ENCODE measurements around the gene PRKCB.

PRKCB gene

DNA sequence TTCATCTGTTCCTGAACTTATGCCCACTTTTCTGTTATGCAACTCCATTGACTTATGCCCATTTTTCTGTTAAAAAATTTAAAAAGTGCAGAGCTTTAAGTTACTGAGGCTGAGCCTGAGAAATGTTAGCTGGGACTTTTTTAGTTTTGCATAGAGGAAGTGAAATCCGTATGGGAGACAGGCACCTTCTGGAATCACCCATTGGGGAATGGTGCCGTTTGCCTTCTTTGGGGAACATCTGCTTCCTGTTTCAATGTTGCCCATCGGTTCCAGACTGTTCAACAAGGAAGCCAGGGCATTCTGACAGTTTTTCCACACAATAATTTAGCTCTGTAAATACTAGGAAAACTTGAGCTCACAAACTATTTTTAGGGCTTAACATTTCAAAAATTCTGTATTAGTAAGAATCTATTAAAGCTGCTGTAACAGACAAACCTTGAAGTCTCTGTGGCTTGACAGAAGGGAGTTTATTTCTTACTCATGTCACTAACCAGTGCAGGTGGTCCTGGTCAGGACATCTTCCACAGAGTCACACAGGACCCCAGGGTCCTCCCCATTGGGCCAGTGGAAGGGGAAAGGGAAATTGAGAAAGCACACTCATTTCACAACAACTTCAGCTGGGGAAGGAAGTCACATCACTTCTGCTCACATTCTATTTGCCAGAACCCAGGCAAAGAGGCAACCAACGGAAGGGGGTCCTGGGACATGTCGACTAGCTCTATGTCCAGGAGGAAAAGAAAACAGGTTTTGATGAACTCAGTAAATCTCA lies 17.2 kb downstream of the PRKCB start:
- TF ChIP-seq, protein P1, sequence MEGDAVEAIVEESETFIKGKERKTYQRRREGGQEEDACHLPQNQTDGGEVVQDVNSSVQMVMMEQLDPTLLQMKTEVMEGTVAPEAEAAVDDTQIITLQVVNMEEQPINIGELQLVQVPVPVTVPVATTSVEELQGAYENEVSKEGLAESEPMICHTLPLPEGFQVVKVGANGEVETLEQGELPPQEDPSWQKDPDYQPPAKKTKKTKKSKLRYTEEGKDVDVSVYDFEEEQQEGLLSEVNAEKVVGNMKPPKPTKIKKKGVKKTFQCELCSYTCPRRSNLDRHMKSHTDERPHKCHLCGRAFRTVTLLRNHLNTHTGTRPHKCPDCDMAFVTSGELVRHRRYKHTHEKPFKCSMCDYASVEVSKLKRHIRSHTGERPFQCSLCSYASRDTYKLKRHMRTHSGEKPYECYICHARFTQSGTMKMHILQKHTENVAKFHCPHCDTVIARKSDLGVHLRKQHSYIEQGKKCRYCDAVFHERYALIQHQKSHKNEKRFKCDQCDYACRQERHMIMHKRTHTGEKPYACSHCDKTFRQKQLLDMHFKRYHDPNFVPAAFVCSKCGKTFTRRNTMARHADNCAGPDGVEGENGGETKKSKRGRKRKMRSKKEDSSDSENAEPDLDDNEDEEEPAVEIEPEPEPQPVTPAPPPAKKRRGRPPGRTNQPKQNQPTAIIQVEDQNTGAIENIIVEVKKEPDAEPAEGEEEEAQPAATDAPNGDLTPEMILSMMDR (IDR thresholded peaks at IDR 0.05) = no peak
- H3K27me3 ChIP-seq = no peaks in the 10 kb centered on the region
- no peaks in the 10 kb centered on the region for H3K9me3 ChIP-seq
- H3K4me1 ChIP-seq (ENCODE audit: control insufficient read depth in 1 of 2, insufficient read depth in 1 of 2, low read depth in 1 of 2, low read length in 1 of 2) = peaks cover 100% of the 10 kb centered on the region in 2 experiments
- H3K4me3 ChIP-seq (ENCODE audit: low read depth in 1 of 2, low read length in 1 of 2) = peak overlapping the region; percentile 31 to 42
- peak overlapping the region; percentile 86 for H3K27ac ChIP-seq
- H3K36me3 ChIP-seq = peaks cover 4% of the 10 kb centered on the region

DNA sequence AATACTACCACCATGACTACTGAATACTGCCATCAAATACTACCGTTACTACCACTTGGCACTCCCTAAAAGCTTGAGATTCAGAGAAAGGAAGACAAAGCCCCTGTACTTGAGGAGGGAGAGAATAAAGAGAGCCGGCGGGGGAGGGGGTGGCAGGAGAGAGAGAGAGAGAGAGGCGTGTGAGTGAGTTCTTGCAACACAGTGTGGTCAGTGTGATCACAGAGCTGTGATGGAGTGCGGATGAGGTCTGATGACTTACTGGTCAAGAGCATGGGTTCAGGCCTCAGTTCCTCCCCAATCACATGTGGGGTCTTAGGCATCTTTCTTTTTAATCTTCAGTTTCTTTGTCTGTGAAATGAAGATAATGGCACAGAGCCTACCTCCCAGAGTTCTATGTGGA lies 19.2 kb downstream of the PRKCB start:
- Histone ChIP-seq H3K36me3 (peaks cover 4% of the 10 kb centered on the region), H3K4me3 (ENCODE audit: low read depth in 1 of 2, low read length in 1 of 2) (peak overlapping the region; percentile 31 to 37), H3K27ac (peak overlapping the region; percentile 86), H3K9me3 (no peaks in the 10 kb centered on the region), H3K27me3 (no peaks in the 10 kb centered on the region), H3K4me1 (ENCODE audit: control insufficient read depth in 1 of 2, insufficient read depth in 1 of 2, low read depth in 1 of 2, low read length in 1 of 2) (peaks cover 100% of the 10 kb centered on the region in 2 experiments)
- TF ChIP-seq, protein P1 (IDR thresholded peaks at IDR 0.05) = no peak

DNA sequence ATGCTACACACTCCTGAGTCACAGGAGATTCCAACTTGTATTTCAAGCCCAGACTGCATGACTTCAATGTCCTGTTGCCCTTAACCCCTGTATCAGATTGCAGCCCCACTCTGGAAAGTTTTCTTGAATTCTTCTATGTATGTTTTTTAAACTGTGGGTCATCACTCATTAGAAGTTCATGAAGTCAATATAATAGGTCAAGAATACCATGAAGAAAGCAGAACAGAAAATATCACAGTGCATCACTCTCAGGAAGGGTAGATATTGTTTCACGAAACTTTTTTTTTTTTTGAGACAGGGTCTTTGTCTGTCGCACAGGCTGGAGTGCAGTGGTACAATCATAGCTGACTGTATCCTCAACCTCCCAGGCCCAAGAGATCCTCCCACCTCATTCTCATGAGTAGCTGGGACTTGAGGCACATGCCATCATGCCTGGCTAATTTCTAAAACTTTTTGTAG lies 20.5 kb downstream of the PRKCB start:
- Histone ChIP-seq H3K9me3 (no peaks in the 10 kb centered on the region), H3K27me3 (no peaks in the 10 kb centered on the region), H3K4me1 (ENCODE audit: control insufficient read depth in 1 of 2, insufficient read depth in 1 of 2, low read depth in 1 of 2, low read length in 1 of 2) (peaks cover 100% of the 10 kb centered on the region in 2 experiments), H3K4me3 (ENCODE audit: low read depth in 1 of 2, low read length in 1 of 2) (no peak overlapping the region), H3K36me3 (no peaks in the 10 kb centered on the region), H3K27ac (peak overlapping the region; percentile 86)
- TF ChIP-seq, protein P1 (IDR thresholded peaks at IDR 0.05) = no peak

DNA sequence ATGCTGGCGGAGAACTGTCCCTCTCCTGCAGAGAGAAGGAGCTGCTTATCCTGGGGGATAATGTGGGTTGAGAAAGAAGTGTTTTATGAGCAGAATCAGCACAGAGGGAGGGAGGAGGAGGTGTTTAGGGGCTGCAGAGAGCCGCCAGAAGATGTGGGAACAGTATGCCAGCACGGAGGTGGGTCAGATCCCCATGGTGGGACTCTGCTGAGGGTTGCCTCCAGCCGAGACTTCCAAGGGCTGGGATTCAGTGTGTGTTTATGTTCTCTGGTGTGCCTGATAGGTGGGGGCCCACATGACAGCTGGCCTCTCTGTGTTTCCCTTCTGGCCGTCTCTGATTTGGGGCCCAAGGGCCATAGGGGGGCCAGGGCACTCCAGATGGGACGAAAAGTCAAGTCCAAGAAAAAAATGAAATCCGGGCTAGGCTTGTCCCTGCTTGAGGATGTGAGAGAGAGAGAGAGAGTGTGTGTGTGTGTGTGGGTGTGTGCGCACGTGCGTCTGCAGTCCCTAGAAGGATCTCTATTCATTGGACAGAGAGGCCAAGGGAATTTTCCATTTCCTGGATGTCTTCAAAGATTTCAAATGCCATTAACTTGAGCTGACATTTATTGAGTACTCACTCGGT lies 21.6 kb downstream of the PRKCB start:
- TF ChIP-seq, protein P1 (IDR thresholded peaks at IDR 0.05) = no peak
- peak overlapping the region; percentile 92 for H3K27ac ChIP-seq
- no peaks in the 10 kb centered on the region for H3K27me3 ChIP-seq
- peaks cover 100% of the 10 kb centered on the region in 2 experiments for H3K4me1 ChIP-seq (ENCODE audit: control insufficient read depth in 1 of 2, insufficient read depth in 1 of 2, low read depth in 1 of 2, low read length in 1 of 2)
- H3K36me3 ChIP-seq = no peaks in the 10 kb centered on the region
- no peaks in the 10 kb centered on the region for H3K9me3 ChIP-seq
- peak overlapping the region in 1 of 2 experiments; percentile 25 for H3K4me3 ChIP-seq (ENCODE audit: low read depth in 1 of 2, low read length in 1 of 2)

DNA sequence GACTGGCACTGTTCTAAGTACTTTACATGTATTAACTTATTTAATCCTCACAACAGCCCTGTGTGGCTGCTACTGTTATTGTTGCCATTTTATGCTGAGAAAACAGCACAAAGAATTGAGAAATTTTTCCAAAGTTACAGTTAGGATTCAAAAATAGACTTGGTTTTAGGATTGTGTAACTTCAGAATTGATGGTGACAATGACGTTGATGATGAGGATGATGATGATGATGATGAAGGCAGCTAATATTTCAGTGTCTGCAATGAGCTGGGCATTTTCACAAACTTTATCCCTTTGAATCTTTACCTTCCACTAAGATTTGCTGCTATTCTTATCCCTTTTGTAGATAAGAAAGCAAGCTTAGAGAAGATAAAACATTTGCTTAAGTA lies 22.1 kb downstream of the PRKCB start:
- Histone ChIP-seq H3K27ac (peak overlapping the region; percentile 92), H3K27me3 (no peaks in the 10 kb centered on the region), H3K36me3 (no peaks in the 10 kb centered on the region), H3K4me1 (ENCODE audit: control insufficient read depth in 1 of 2, insufficient read depth in 1 of 2, low read depth in 1 of 2, low read length in 1 of 2) (peaks cover 100% of the 10 kb centered on the region in 2 experiments), H3K9me3 (no peaks in the 10 kb centered on the region), H3K4me3 (ENCODE audit: low read depth in 1 of 2, low read length in 1 of 2) (peak overlapping the region in 1 of 2 experiments; percentile 25)
- TF ChIP-seq, protein P1 (IDR thresholded peaks at IDR 0.05) = no peak

Measured in neutrophil (primary cell).